ENCODE data around the gene BTBD2.
"Not testable (repeated sequence)": the region's sequence is repeated elsewhere in the genome, so short reads cannot be mapped to it uniquely, and the experiment has no call there.

Gene BTBD2

DNA sequence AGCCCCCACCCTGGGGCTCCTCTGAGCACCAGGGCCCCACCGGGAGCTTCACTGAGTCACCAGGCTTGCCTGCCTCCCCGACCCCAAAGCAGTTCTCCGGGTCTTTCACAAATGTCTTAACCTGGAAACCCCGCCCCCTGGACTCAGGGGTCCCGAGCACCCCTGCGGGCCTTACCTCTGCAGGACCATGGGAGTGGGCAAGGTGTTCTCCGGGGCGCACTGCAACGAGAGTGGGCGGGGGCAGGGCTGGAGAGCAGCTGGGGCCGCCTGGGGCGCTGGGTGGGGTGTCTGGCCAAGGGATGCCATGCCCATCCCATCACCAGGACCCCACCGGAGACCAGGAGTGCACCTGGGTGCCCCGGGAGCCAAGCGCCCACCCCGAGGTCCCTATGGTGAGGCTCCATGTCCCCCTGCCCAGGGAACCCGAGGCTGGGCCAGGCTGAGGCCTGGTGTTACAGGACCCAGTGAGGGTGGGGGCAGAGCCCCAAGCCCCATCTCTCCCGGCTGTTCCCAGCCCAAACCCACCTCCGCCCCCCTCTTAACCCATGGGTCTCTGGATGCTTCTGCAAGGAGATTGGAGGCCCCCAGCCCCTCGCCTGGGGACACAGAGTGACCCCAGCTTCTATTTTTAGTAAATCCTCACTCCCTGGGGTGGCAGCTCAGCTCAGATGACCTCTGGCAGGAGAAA lies 24.6 kb upstream of the BTBD2 start:
- DNase-seq (ENCODE audit: low spot score) = no peak

DNA sequence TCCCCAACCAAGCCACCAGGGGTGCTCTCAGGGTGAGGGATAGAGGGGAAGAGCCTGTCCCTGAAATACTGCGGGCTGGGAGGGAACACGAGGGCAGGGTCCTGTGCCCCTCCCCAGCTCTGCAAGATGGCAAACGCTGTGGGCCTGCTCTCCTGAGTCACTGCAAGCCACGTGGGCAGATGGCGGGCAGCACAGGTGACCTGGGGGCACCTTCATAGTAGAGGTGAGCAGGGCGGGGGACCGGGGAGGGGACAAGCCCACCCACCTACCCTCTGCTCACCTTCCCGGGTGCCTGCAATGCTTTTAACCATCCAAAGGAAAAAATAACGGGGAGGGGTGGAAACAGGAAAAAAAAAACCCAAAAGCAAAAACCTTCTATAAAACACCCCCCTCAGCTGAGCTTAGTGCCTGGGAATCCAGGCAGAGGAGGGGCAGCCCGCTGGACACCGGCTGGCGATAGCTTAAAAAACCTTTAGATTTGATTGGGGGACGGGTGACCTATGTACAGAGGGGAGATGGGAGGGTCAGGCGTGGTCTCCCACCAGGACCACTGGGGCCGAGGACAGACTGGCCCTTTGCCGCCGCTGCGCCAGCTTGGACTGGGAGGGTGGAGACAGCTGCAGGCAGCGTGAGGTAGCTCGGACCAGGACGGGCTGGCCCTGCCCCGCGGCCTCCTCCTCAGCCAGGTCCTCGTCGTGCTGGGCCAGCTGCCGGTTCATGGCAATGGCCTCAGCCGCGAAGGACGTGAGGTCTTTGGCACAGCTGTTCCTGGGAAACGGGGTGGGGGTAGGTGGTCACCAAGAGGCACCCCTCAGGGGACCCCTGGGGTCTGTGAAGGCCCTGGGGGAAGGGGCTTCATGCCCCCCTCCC lies 23.8 kb upstream of the BTBD2 start:
- DNase-seq (ENCODE audit: low spot score) = no peak

DNA sequence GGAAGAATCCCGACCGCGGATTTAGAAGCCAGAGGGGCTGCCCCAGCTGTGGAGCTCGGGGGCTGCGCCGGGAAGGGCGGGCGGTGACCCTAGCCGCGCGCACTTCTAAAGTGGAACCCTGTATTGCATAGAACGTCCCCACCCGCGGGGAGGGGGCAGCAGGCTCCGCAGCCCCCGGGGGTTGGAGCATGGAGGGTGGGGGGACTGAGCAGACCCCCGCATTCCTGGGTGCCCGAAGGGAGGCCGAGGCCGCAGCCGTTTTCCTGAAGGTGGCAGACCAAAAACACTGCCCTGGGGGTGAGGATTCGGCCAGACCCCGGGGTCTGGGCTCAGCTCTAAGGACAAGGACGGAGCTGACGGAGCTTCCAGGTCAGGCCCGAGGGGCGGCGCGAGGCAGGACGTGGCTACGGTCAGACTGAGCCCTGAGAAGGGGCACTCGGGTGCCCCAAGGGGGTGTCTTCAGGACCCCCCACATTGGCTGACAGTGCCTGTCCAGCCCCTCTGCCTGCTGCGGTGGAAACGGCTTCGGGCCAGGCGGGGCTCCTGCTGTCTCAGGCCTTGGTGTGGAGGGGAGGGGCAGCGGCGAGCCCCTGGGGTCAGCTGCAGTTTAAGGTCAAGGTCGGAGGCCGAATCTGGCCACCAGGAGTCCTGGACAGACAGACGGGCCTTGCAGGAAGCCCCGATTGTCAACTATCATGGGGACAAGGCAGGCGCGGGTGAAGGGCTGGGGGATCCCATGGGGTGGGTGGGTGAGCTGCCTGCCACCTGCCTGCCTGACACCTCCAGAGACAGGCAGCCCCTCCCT lies 23.0 kb upstream of the BTBD2 start:
- no peak for DNase-seq (ENCODE audit: low spot score)

DNA sequence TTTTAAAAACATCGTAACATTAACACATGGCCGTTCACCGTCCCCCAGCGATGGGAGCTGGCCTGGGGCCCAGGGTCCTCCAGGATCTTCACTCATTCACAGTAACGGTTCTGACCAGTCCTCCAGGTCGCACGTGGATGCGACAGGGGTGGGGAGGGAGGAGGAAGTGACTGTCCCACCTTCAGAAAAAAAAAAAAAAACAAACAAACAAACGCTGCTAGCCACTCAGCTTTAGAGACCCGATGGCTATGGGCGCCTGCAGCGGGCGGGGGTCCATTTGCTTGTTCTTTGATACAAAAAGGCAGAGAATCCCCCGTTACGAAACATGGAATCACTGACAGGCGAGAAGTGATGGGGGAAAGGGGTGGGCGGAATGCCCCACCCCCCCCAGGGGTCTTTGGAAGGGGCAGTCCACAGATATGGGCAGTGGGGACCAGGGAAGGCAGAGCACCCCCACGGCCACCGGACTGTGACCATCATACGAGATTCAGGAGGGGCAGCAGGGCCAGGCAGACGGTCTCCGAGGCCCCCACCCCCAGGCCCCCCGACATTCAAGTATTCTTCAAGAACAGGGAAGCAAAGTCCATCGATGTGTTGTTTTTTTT lies 22.2 kb upstream of the BTBD2 start:
- DNase-seq (ENCODE audit: low spot score) = no peak

DNA sequence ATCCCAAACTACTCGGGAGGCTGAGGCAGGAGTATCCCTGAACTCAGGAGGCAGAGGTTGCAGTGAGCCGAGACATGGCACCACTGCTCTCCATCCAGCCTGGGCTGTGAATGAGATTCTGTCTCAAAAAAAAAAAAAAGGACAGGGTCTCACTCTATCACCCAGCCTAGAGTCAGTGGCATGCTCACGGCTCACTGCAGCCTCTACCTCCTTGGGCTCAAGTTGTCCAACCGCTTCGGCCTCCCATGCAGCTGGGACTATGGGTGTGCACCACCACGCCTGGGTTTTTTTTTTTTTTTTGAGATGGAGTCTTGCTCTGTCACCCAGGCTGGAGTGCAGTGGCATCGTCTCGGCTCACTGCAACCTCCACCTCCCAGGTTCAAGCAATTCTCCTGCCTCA lies 20.9 kb upstream of the BTBD2 start:
- DNase-seq (ENCODE audit: low spot score) = no peak

DNA sequence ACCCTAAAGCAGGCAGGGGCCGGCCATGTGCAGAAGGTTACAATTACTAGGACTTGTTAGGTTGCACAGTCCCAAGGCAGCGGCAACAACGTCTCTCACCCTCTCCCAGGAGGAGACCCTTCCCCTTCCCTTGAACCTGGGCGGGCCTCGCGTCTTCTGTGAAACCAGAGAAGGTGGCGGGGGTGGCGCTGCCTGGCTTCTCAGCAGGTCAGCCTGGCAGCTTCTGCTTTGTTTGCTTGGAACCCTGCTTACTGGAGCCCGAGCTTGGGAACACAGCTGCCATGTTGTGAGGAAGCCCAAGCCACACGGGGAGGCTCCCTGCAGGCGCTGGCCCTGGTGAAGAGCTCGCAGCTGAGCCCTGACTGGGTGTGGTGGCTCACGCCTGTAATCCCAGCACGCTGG lies 20.1 kb upstream of the BTBD2 start:
- DNase-seq (ENCODE audit: low spot score) = no peak

DNA sequence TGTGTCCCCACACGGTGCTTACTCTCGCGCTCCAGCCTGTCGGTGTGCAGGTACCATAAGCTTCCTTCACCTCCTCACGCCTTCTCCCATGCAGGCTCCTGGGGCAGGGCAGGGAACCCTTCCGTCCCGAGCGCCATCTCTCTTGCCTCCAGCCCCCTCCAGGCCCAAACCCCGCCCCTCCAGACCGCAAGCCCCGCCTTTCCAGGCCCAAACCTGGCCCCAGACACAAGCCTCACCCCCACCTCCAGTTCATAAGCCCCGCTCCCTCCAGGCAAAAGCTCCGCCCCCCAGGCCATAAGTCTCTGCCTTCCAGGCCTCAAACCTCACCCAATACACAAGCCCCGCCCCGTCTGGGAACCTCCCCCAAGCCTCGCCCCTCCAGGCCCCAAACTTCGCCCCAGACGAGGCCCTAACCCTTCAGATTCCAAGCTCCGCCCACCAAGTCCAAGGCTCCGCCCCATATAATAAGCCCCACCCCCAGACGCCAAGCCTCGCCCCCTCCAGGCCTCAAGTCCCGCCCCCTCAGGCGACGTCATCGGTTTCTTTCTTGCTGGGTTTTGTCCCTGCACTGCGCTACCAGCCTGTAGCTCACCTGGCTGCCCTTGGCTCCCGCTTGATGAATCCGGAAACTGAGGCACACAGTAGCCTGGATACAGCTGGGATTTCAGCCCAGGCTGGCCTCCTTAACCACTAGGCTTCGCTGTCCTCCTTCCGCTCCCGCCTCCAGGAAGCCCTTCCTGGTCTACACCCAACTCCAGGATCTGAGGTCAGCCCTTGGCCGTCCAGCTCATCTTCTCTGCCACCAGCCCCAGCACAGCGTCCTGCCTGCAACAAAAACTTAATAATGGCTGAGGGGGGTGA lies 19.4 kb upstream of the BTBD2 start:
- peak; percentile 60 for DNase-seq (ENCODE audit: low spot score)

DNA sequence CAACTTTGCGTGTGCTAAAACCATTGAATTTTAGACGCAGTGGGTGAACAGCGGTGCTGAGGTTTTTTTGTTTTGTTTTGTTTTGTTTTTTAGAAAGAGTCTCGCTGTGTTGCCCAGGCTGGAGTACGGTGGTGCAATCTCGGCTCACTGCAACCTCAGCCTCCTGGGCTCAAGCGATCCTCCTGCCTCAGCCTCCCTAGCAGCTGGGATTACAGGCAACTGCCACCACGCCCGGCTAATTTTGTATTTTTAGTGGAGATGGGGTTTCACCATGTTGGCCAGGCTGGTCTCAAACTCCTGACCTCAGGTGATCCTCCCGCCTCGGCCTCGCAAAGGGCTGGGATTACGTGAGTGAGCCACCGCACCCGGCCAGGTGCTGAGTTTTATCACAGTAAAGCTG lies 18.7 kb upstream of the BTBD2 start:
- DNase-seq (ENCODE audit: low spot score) = not testable (repeated sequence)

DNA sequence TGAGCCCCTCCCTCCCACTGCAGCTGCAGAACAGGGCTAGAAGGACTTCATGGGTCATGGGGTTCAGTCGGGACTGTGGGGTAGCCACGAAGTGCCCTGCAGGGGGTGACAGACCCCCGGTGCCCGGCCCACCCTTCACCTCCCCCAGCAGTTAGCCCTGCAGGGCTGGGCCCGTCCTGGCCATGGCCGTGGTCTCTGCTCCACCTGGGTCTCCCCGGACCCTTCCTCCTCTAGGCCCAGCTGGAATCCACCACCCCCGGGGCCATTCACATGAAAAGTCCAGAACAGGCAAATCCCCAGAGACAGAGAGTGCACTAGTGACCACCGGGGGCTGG lies 18.3 kb upstream of the BTBD2 start:
- DNase-seq (ENCODE audit: low spot score) = no peak

DNA sequence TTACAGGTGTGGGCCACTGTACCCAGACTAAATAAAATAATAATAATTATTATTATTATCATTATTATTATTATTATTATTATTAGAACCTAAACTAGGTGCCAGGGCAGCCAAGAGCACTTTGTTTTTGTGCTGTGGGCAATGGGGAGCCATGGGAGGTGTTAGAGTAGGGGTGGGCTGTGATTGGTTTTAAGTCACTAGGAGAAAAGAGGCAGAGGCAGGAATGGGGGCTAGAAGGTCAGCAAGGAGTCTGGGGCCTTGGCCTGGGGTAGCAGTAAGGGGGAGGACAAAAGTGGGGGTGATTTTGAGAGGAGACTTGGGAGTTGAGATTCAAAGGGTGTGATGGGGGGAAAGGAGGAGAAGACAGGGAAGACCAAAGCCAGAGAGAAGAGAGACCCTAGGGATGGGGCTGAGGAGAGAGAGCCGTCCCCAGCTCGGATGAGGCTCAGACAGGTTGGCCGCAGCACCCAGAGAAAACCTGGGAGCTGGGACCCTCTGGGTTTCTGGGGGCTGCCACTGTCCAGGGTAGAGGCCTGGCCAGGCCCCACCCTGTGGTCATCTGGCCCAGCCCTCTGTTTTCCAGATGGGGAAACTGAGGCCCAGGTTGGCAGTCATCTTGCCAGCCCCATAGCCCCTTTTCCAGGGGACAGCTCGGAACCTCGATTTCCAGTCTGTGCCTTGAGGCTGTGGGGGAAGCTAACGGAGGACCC lies 17.8 kb upstream of the BTBD2 start:
- no peak for DNase-seq (ENCODE audit: low spot score)

DNA sequence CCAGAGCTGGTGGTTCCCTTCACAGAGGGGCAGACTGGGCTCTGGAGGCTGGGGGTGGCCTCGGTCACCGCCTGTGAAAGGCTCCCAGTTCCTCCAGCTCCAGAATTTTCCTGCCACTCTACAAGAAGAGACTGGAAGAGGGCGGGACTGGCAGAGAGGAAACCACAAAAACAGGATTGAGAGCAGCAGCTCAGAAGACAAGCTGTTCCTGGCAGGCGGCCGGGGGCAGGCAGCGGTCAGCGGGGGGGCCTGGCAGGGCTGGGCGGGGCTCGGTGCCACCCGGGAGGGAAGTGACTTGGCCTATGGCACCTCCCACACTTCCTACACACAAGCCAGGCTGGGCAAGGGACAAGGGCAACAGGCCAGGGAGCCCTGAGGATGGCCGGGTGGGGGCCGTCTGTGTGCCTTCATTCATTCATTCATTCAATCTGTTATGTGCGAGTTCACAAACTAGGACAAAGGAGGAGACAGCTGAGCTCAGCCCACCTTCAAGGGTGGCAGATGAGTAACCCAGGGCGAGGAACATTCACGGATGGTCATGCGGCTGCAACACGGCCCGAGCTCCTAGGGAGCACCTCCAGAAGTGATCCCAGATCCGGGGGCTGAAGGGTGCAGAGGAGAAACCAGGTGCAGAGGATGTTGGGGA lies 16.9 kb upstream of the BTBD2 start:
- DNase-seq (ENCODE audit: low spot score) = peak; percentile 47

DNA sequence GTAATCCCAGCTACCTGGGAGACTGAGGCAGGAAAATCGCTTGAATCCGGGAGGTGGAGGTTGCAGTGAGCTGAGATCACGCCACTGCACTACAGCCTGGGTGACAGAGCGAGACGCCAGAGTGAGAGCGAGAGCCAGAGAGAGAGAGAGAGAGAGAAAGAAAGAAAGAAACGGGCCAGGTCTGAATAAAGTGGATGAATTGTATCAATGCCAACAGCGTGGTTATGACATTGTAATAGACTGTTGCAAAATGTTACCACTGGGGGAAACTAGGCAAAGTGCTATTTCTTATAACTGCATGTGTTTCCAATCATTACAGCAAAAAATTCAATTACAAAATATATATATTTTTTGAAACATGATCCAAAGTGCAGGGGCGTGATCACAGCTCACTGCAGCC lies 11.8 kb upstream of the BTBD2 start:
- DNase-seq (ENCODE audit: low spot score) = no peak

DNA sequence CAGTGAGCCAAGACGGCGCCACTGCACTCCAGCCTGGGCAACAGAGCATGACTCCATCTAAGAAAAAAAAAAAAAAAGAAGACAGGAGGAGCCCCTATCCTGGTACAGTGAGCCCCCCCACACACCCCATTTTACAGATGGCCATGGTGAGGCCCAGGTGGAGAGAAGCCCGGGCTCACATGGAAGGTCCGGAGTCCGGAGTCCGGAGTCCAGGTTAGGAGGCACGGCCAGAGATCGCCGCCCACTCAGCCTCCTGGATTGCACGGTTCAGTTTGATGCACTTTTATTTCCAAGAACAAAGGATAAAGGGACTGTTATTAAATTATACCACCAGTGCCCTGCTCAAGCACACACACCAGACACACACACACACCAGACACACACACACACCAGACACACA lies 11.3 kb upstream of the BTBD2 start:
- no peak for DNase-seq (ENCODE audit: low spot score)

DNA sequence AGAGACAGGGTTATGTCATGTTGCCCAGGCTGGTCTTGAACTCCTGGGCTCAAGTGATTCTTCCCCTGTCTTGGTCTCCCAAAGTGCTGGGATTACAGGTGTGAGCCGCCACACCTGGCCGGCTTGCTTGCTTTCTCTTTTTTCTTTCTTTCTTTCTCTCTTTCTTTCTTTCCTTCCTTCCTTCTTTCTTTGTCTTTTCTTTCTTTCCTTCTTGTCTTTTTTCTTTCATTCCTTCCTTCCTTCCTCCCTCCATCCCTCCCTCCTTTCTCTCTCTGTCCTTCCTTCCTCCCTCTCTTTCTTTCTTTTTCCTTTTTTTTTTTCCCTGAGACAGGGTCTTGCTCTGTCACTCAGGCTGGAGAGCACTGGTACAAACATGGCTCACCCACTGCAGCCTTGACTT lies 6.8 kb upstream of the BTBD2 start:
- no peak for DNase-seq (ENCODE audit: low spot score)

DNA sequence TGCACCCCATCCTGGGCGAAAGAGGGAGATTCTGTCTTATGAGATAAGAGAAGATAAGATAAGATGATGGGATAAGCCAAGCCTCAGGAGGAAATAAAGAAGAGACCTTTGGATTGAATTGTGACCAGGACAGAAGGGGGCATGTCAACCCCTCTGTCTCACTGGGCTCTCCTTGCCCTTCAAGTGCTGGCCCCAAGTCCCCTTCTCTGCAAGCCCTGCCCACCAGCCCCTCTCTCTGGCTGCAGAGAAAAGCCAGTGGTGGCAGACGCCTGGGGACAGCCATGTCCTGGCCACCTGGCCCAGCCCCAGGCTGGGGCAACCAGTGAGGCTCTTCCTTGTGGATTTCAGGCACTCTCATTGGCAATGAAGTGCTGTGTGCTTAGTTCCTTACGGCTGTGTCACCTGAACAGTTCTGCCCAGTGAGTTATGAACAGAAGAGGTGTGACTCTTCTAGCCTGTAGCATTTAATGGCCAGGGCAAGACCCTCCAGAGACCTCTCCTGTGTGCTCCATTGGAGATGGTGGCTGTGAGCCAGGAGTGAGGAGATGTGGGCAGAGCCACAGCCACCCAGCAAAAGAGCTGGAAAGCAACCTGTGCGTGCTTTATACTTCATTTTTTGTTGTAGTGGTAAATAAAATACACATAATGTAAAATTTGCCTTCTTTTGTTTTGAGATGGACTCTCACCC lies 6.1 kb upstream of the BTBD2 start:
- DNase-seq (ENCODE audit: low spot score) = no peak

DNA sequence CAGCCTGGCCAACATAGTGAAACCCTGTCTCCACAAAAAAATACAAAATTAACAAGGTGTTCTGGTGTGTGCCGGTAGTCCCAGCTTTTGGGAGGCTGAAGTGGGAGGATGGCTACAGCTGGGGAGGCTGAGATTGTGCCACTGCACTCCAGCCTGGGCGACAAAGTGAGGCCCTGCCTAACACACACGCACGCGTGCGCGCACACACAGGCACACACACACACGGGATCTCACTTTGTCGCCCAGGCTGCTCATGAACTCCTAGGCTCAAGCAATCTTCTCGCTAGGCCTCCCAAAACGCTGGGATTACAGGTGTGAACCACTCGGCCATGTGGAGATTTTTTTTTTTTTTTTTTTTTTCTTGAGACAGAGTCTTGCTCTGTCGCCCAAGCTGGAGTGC lies 3.2 kb upstream of the BTBD2 start:
- DNase-seq (ENCODE audit: low spot score) = no peak

DNA sequence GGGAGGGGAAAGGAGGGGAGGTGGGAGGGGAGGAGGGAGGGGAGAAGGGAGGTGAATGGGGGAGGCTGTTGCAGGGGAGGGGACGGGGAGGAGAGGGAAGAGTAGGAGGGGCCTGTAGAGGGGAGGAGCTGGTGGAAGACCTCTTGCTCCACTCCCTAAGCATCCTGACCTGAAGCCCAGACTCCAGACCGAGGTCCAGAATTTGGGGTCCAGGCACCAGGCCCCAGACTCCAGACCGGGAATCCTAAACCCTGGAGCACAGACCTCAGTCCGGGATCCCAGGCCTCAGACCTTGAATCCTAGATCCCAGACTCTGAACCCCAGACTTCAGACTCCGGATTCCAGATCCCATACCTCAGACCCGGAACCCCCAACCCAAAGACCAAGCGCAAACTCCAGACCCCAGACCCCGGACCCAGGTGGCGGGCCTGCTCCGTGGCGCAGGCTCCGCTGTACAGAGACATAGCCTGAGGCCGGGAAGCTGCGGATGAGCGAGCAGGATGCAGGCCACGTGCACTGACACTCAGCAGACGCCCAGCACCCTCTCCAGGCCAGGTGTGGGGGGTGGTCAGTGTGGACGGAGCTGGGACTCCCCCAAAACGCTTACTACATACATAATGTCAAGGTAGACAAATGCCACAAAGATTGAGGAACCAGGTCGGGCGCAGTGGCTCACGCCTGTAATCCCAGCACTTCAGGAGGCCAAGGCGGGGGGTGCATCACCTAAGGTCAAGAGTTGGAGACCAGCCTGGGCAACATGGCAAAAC lies 710 bp upstream of the BTBD2 start:
- DNase-seq (ENCODE audit: low spot score) = peak; percentile 64

DNA sequence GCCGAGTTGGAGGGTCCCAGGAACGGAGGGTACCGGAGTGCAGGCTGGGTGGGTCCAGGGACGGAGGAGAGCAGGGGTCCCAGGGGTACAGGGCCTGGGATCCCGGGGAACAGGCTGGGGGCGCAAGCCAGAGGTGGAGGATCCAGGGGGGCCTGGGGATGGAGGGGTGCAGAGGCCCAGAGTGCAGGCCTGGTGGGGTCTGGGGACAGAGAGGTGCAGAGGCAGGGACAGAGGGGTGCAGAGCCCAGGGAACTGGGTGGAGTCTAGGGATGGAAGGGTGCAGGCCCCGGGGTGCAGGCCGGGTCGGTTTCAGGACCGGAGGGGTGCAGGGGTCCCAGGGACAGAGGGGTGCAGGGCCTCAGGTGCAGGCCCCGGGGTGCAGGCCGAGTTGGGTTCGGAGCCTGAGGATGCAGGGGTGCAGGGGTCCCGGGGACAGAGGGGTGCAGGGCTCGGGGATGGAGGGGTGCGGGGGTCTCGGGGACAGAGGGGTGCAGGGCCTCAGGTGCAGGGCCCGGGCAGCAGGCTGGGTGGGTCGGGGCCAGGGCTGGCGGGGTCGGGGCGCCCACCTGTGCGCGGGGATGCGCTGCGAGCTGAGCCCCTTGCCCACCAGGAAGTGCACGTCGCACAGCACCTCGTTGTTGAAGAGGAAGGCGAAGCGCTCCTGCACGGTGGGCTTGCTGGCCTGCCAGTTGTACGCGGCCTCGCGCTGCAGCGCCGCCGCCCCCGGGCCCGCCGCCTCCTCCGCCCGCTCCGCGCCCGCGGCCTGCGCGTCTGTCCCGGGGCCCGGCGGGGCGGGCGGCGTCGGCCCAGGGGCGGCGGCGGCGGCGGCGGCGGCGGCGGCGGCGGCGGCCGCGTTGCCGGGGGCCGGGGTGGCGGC lies 545 bp downstream of the BTBD2 start:
- peak; percentile 6 for DNase-seq (ENCODE audit: low spot score)
